Measurements from ENCODE around the gene SLC6A9.

- TF ChIP-seq ATF3 (IDR thresholded peaks at IDR 0.05) (no peak), CTCF (IDR thresholded peaks at IDR 0.05; ENCODE audit: low read depth, low read length, missing input control) (no peak), JUND (IDR thresholded peaks at IDR 0.05) (no peak), REST (IDR thresholded peaks at IDR 0.05) (no peak), FOXA1 (IDR thresholded peaks at IDR 0.05) (no peak), RAD21 (IDR thresholded peaks at IDR 0.05) (no peak), TAF1 (conservative IDR thresholded peaks at IDR 0.05) (no peak), GABPA (IDR thresholded peaks at IDR 0.05 in 1 of 2, conservative IDR thresholded peaks at IDR 0.05 in 1 of 2) (no peak), SP1 (IDR thresholded peaks at IDR 0.05) (no peak), EGR1 (IDR thresholded peaks at IDR 0.05; ENCODE audit: low read depth in 2 of 2) (no peak), HNF4A (conservative IDR thresholded peaks at IDR 0.05) (no peak), ZBTB33 (IDR thresholded peaks at IDR 0.05) (no peak), YY1 (IDR thresholded peaks at IDR 0.05) (no peak), MAX (IDR thresholded peaks at IDR 0.05) (no peak)
Observed at GRCh38 chr1:43993206-43993914, 37.9 kb downstream of the SLC6A9 start.

Measured in liver (tissue), 3 donors.